HepG2 (cell line): ENCODE measurements around the gene SCAI. TPM values are rescaled to one million over a fixed set of nuclear protein-coding genes. Genes with fewer than 3 reads are reported as not detected.

ENCODE experiments used
- DBP ChIP-seq: sonication (generic); formaldehyde crosslinking; IDR thresholded peaks from 2 replicates; pipeline ENCODE4 v1.4.0; 2020; ENCODE audit warnings: missing genetic modification reagents; ENCODE audit errors: not compliant biosample characterization
- FOXK2 ChIP-seq: fragments of 450-650 bp; IDR thresholded peaks from 2 replicates; pipeline ENCODE4 v1.6.1; 2016
- HNRNPK ChIP-seq: fragments of 200-400 bp; formaldehyde crosslinking; IDR thresholded peaks from 2 replicates; pipeline ENCODE4 v1.6.1; 2018; ENCODE audit warnings: low read length, low read depth, moderate library complexity, mild to moderate bottlenecking; ENCODE audit not compliant: poor library complexity, severe bottlenecking
- KAT2B ChIP-seq: fragments of 150-350 bp; IDR thresholded peaks from 2 replicates; pipeline ENCODE4 v1.6.1; 2014; ENCODE audit warnings: low read depth, low read length, borderline replicate concordance
- PAWR ChIP-seq: sonication (generic); formaldehyde crosslinking; IDR thresholded peaks from 2 replicates; pipeline ENCODE4 v1.4.0; 2020; ENCODE audit warnings: missing genetic modification reagents, mild to moderate bottlenecking, borderline replicate concordance
- RARG ChIP-seq: sonication (generic); formaldehyde crosslinking; IDR thresholded peaks from 2 replicates; pipeline ENCODE4 v1.4.0; 2020; ENCODE audit warnings: low read depth, mild to moderate bottlenecking, missing genetic modification reagents
- SMC3 ChIP-seq: IDR thresholded peaks from 2 replicates; pipeline ENCODE4 v1.6.1; 2011; ENCODE audit warnings: low read length, improper control_type of control experiment
- ZBTB40 ChIP-seq, 2 experiments: fragments of 450-650 bp in 1 of 2; sonication (generic) in 1 of 2; formaldehyde crosslinking in 1 of 2; IDR thresholded peaks; 2 replicates each; pipeline versions ENCODE4 v1.6.1 to v1.8.0; 2016 to 2022; ENCODE audit warnings: antibody characterized with exemption in 1 of 2, mild to moderate bottlenecking in 1 of 2, missing genetic modification reagents in 1 of 2
- ZNF121 ChIP-seq: sonication (generic); formaldehyde crosslinking; IDR thresholded peaks from 2 replicates; pipeline ENCODE4 v1.5.0; 2020; ENCODE audit warnings: mild to moderate bottlenecking, missing genetic modification reagents
- polyA plus RNA-seq, 8 experiments: library from polyadenylated mRNA; depleted of rRNA in 3 of 8; stranded (reverse) in 7 of 8; unstranded in 1 of 8; fragments of >200 nt; fragmentation: Illumina TruSeq in 4 of 8; extraction: Trizol in 4 of 8; gene quantifications; 2 replicates each; pipeline versions ENCODE4 v1.2.1 to v1.2.3, GENCODE V29; 2011 to 2016; ENCODE audit warnings: low read depth in 4 of 8, missing spikeins in 1 of 8, mixed read lengths in 1 of 8; ENCODE audit not compliant: insufficient read depth in 1 of 8
- total RNA-seq, 5 experiments: library from RNA; depleted of rRNA; stranded (reverse); fragments of >200 nt; fragmentation: Illumina TruSeq; extraction: Trizol; gene quantifications; 2 replicates each; pipeline ENCODE4 v1.2.3, GENCODE V29; 2016; ENCODE audit warnings: low read depth in 1 of 5
- TF ChIP-seq, protein P1 (sequence below): sonication (generic); formaldehyde crosslinking; IDR thresholded peaks from 2 replicates; pipeline ENCODE4 v1.4.0; 2020; ENCODE audit warnings: missing genetic modification reagents
- TF ChIP-seq, protein P2 (sequence below): sonication (generic); formaldehyde crosslinking; IDR thresholded peaks from 2 replicates; pipeline ENCODE4 v1.4.0; 2020; ENCODE audit warnings: missing genetic modification reagents
- TF ChIP-seq, protein P3 (sequence below): sonication (generic); formaldehyde crosslinking; IDR thresholded peaks from 2 replicates; pipeline ENCODE4 v1.4.0; 2020; ENCODE audit warnings: missing genetic modification reagents

SCAI gene
- total and polyA plus RNA-seq, 2 of the 13 experiments (the other 11 are each of a cell fraction or from before 2014, with no cell fraction given), result 4.4 to 8.4 TPM

- no peak for TF ChIP-seq DBP (CRISPR knock-in tag)
- TF ChIP-seq ZBTB40 (IDR thresholded peaks at IDR 0.05), result no peak
- no peak; the same call in 1 of the 2 replicates for TF ChIP-seq ZBTB40 (CRISPR knock-in tag; IDR thresholded peaks at IDR 0.05)
- TF ChIP-seq KAT2B, result no peak
- TF ChIP-seq, protein P1, sequence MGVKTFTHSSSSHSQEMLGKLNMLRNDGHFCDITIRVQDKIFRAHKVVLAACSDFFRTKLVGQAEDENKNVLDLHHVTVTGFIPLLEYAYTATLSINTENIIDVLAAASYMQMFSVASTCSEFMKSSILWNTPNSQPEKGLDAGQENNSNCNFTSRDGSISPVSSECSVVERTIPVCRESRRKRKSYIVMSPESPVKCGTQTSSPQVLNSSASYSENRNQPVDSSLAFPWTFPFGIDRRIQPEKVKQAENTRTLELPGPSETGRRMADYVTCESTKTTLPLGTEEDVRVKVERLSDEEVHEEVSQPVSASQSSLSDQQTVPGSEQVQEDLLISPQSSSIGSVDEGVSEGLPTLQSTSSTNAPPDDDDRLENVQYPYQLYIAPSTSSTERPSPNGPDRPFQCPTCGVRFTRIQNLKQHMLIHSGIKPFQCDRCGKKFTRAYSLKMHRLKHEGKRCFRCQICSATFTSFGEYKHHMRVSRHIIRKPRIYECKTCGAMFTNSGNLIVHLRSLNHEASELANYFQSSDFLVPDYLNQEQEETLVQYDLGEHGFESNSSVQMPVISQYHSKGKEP (CRISPR knock-in tag), result no peak
- TF ChIP-seq, protein P2, sequence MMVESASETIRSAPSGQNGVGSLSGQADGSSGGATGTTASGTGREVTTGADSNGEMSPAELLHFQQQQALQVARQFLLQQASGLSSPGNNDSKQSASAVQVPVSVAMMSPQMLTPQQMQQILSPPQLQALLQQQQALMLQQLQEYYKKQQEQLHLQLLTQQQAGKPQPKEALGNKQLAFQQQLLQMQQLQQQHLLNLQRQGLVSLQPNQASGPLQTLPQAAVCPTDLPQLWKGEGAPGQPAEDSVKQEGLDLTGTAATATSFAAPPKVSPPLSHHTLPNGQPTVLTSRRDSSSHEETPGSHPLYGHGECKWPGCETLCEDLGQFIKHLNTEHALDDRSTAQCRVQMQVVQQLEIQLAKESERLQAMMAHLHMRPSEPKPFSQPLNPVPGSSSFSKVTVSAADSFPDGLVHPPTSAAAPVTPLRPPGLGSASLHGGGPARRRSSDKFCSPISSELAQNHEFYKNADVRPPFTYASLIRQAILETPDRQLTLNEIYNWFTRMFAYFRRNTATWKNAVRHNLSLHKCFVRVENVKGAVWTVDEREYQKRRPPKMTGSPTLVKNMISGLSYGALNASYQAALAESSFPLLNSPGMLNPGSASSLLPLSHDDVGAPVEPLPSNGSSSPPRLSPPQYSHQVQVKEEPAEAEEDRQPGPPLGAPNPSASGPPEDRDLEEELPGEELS (CRISPR knock-in tag), result no peak
- TF ChIP-seq ZNF121 (CRISPR knock-in tag), result no peak; the same call in 1 of the 2 replicates
- TF ChIP-seq, protein P3, sequence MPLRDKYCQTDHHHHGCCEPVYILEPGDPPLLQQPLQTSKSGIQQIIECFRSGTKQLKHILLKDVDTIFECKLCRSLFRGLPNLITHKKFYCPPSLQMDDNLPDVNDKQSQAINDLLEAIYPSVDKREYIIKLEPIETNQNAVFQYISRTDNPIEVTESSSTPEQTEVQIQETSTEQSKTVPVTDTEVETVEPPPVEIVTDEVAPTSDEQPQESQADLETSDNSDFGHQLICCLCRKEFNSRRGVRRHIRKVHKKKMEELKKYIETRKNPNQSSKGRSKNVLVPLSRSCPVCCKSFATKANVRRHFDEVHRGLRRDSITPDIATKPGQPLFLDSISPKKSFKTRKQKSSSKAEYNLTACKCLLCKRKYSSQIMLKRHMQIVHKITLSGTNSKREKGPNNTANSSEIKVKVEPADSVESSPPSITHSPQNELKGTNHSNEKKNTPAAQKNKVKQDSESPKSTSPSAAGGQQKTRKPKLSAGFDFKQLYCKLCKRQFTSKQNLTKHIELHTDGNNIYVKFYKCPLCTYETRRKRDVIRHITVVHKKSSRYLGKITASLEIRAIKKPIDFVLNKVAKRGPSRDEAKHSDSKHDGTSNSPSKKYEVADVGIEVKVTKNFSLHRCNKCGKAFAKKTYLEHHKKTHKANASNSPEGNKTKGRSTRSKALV (CRISPR knock-in tag), result no peak
- TF ChIP-seq PAWR (CRISPR knock-in tag), result no peak
- no peak for TF ChIP-seq RARG (CRISPR knock-in tag)
- TF ChIP-seq FOXK2, result no peak
- peak; percentile 70 for TF ChIP-seq SMC3
- TF ChIP-seq HNRNPK, result peak; percentile 67
Observed at GRCh38 chr9:125143377-125144090, at the start of gene SCAI (continued).
